Bronchial epithelial cell (primary cell): ENCODE data around the gene RPL19. TPM values are rescaled to one million over a fixed set of nuclear protein-coding genes. Genes with fewer than 3 reads are reported as not detected.
A peak's percentile ranks its signal among the peaks of the same experiment; 100 is the strongest.

Experiments used
- DNase-seq: peaks from one replicate; pipeline ENCODE4 v3.0.0-alpha.2; 2010; ENCODE audit warnings: low read depth
- FAIRE-seq: peaks from 2 replicates; lab custom pipeline; 2011; peaks lifted over from hg19 to GRCh38; lab: Jason Lieb, UNC
- H3K27me3 ChIP-seq: 2 replicates; pipeline ENCODE4 v1.5.1; 2011; ENCODE audit warnings: low read length; ENCODE audit not compliant: control insufficient read depth, insufficient read depth
- H3K36me3 ChIP-seq: 2 replicates; pipeline ENCODE4 v1.5.1; 2011; ENCODE audit warnings: low read length; ENCODE audit not compliant: control insufficient read depth, insufficient read depth
- H3K4me3 ChIP-seq: 2 replicates; pipeline ENCODE4 v1.5.1; 2011; ENCODE audit warnings: mild to moderate bottlenecking, low read depth, low read length, control low read depth
- total RNA-seq: library from RNA; depleted of rRNA; stranded (reverse); fragments of >200 nt; gene quantifications from 2 replicates; pipeline ENCODE4 v1.2.1, GENCODE V29; 2014
- TF ChIP-seq, protein P1 (sequence below): IDR thresholded peaks from 2 replicates; pipeline ENCODE4 v1.5.1; 2011; ENCODE audit warnings: mild to moderate bottlenecking, moderate library complexity, low read length, control low read depth, inconsistent platforms; ENCODE audit not compliant: insufficient read depth, severe bottlenecking

Gene RPL19
- total RNA-seq, 1 donor from 2014 or later: 3,067 TPM

DNA sequence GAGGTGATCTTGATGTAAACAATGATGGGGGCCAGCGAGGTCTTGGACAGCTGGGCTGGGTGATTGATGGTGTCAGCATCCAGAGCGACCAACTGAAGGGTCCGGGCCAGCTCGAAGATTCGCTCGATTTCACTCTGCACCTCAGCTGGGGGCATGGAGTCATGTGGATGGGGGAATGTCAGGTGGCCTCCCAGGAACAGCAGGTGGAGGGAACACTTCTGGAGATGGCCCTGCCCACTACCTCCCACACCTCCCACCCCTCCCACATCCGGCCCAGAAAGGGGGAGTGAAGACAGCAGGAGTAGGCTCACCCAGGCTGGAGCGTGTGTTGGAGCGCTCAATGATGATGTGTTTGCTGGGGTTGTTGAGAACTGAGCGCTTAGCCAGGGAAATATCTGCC, 16.4 kb upstream of the RPL19 start:
- TF ChIP-seq, protein P1, sequence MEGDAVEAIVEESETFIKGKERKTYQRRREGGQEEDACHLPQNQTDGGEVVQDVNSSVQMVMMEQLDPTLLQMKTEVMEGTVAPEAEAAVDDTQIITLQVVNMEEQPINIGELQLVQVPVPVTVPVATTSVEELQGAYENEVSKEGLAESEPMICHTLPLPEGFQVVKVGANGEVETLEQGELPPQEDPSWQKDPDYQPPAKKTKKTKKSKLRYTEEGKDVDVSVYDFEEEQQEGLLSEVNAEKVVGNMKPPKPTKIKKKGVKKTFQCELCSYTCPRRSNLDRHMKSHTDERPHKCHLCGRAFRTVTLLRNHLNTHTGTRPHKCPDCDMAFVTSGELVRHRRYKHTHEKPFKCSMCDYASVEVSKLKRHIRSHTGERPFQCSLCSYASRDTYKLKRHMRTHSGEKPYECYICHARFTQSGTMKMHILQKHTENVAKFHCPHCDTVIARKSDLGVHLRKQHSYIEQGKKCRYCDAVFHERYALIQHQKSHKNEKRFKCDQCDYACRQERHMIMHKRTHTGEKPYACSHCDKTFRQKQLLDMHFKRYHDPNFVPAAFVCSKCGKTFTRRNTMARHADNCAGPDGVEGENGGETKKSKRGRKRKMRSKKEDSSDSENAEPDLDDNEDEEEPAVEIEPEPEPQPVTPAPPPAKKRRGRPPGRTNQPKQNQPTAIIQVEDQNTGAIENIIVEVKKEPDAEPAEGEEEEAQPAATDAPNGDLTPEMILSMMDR: no peak
- H3K4me3 ChIP-seq: no peak overlapping the region
- H3K27me3 ChIP-seq: no peaks in the 10 kb centered on the region
- FAIRE-seq (peak; percentile 80), DNase-seq (no peak)
- peaks cover 25% of the 10 kb centered on the region for H3K36me3 ChIP-seq

DNA sequence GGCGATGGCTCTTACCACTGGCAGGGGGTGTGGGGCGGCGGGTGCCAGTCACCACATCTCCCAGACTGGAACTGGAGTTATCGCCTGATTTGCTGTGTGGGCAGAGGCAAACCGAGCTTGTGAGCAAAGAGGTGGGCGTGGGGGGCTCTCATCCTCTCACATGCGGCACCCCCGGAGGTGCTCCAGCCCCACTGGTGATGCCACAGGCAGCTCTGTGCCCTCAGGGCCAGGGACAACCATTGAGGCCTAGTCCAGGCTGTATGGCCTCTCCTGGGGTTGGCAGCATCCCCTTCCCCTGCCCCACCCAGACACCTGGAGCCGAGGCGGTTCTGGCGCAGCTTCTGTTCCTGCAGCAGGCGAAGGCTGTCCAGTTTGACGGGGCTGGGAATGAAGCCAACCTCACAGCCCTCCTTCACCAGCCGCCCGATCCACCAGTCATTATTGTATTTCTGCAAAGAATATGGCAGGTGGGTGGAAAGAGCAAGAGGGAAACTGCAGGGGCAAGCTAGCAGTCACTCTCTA, 13.5 kb upstream of the RPL19 start:
- Histone ChIP-seq H3K36me3 (peaks cover 27% of the 10 kb centered on the region), H3K27me3 (no peaks in the 10 kb centered on the region), H3K4me3 (no peak overlapping the region)
- TF ChIP-seq, protein P1: no peak
- DNase-seq: no peak
- no peak for FAIRE-seq

DNA sequence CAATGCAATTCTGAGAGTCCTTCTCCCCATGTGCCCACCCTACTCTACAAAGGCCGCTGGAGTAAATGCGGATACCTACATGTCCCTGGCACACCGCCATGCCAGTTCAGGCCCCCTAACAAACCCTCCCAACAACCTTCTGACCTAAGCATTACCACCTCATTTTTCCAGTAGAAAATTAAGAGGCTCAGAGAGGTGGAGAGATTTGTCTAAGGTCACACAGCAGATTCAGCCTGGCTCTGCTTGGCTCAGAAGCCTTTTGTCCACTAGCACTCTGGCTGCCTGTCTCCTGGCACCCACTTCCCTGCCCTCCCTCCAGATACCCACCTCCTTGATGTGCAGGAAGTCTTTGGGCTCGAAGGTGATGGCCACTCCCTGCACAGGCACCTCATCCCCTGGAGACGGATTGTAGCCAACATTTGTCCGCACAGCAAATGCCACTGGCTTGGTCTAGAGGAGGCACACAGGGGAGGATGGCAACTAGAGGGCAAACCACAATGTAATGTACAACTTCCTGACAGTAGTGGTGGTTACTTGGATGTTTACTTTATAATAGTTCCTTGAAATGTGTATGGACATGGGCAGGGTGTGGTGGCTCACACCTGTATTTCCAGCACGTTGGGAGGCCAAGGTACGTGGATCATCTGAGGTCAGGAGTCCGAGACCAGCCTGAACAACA, 12.8 kb upstream of the RPL19 start:
- TF ChIP-seq, protein P1: no peak
- Histone ChIP-seq H3K27me3 (no peaks in the 10 kb centered on the region), H3K36me3 (peaks cover 29% of the 10 kb centered on the region), H3K4me3 (no peak overlapping the region)
- no peak for FAIRE-seq
- no peak for DNase-seq

DNA sequence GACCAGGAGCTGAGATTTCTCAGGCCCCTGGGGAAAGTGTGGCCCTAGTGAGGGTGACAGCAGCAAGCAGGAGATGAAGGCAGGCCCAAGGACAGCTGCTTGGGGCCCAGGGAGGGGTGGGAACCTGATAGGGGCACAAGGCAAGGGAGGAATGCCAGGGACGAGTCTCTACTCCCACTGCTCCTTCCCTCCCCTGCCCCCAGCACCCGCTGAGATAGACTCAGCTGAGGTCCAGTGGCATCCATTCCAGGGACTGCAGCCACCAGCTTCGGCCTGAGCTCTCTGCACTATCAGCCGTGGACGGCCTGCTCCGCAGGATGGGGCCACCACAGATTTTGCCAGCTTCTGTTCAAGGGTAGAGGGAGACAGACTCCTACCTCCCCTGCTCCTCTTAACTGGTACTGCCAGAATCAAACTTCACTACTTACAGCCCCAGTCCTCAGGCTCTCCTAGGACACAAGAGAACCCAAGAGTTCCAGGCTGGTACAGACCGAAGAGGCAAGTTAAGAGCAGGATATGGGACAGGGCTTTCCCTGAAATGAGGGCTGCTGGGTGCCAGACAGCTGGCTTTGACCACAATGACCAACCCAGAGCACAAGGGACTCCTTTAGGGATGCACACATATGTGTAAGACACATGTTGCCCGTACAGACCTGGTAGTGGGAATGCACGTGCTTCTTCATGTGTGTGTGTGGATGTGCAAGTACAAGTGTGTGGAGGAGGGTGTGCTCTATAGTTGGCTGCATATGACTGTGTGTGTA, 8.2 kb upstream of the RPL19 start:
- DNase-seq: no peak
- no peak for FAIRE-seq
- Histone ChIP-seq H3K27me3 (no peaks in the 10 kb centered on the region), H3K36me3 (peaks cover 16% of the 10 kb centered on the region), H3K4me3 (no peak overlapping the region)
- TF ChIP-seq, protein P1: no peak

DNA sequence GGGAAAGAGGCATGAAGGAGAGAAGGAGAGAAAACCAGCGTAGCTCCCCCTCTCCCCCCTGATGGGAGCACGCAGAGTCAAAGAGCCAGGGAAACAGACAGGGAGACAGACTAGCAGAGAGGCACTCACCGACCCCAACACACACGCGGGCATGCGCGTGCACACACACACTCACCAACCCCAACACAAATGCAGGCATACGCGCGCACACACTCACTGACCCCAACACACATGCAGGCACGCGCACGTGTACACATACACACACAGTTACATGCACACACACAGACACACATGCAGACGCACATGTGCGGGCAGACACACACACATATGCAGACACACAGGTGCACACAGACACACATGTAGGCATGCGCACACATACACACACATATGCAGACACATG, 7.2 kb upstream of the RPL19 start:
- no peaks in the 10 kb centered on the region for H3K27me3 ChIP-seq
- FAIRE-seq (peak; percentile 90), DNase-seq (no peak)
- no peak overlapping the region for H3K4me3 ChIP-seq
- H3K36me3 ChIP-seq: peaks cover 12% of the 10 kb centered on the region
- TF ChIP-seq, protein P1: no peak
